LNCAP (cell line): ENCODE results near the gene HSD17B12.

ENCODE experiments used
- TF ChIP-seq, protein P1 (sequence below): fragments of 450-650 bp; IDR thresholded peaks from 2 replicates; pipeline ENCODE4 v1.5.1; 2017; ENCODE audit warnings: mild to moderate bottlenecking

Gene HSD17B12

DNA sequence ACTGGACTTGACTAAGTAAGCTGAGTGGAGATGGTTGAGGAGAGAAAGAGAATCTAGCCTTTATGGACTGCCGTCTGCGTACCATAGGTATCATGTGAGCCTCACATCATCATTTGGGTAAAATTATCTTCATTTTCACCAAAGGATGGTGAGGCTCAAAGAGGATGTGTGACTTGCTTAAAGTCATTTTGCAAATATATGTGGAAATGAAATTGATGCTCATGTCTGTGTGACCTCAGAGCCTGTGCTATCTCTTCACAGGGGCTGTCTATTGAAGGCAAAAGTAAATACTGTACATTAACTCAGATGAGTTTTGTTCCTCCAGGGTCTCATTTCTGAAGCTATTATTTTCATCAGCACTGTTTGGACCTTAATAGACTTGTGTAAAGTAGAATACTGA is 116.8 kb downstream of the HSD17B12 start:
- TF ChIP-seq, protein P1, sequence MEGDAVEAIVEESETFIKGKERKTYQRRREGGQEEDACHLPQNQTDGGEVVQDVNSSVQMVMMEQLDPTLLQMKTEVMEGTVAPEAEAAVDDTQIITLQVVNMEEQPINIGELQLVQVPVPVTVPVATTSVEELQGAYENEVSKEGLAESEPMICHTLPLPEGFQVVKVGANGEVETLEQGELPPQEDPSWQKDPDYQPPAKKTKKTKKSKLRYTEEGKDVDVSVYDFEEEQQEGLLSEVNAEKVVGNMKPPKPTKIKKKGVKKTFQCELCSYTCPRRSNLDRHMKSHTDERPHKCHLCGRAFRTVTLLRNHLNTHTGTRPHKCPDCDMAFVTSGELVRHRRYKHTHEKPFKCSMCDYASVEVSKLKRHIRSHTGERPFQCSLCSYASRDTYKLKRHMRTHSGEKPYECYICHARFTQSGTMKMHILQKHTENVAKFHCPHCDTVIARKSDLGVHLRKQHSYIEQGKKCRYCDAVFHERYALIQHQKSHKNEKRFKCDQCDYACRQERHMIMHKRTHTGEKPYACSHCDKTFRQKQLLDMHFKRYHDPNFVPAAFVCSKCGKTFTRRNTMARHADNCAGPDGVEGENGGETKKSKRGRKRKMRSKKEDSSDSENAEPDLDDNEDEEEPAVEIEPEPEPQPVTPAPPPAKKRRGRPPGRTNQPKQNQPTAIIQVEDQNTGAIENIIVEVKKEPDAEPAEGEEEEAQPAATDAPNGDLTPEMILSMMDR: no peak

DNA sequence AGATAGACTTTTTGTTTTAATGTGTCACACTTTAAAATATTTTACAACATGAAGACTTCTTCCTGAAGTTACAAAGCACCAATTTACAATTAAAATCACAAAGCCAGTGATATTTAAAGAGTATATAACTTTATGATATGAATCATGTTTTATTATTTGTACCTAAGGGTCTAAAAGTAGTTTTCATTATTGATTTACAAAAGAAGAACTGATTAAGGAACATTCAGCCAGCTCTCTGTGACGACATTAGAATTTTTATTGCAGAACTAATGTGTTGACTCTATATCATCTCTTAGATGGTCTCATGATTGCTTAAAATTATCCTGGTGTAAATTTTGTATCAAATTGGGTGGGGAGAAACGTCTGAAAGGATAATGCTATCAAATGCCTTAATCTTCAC is 117.3 kb downstream of the HSD17B12 start:
- TF ChIP-seq, protein P1: no peak

DNA sequence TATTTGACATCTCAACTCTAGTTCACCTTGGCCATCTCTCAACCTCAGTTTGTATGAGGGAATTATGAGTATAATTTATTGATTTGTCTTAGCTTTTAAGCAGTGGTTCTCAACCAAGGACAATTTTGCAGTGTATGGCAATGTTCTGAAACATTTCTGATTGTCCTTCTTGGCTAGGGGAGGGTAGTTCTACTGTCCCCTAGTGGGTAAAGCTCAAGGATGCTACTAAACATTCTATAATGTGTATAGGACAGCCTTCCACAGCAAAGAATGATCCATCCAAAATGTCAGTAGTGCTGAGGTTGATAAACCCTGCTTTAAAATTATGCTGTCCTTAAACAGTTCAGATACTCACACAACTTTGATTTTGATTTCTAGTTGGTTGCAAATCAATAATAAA is 122.0 kb downstream of the HSD17B12 start:
- TF ChIP-seq, protein P1: peak; percentile 32; the same call in 1 of the 2 replicates

DNA sequence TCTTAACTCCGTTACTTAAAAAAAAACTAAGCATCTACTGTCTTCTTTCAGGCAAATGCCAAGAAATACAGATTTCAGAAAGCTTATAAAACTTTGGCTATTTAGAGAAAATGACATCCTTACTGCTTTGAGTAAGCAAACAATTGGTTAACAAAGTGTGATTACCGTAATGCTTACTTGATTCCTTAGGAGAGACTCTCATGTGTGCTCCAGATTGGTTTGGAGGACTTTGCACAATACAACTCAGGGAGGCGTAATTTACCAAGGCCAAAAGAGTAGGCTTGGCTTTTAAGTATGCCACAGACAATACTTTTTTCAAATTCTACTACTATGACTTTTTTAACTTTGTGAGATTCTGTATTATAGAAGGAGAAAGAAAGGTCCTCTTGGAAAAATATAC is 123.2 kb downstream of the HSD17B12 start:
- TF ChIP-seq, protein P1: no peak

DNA sequence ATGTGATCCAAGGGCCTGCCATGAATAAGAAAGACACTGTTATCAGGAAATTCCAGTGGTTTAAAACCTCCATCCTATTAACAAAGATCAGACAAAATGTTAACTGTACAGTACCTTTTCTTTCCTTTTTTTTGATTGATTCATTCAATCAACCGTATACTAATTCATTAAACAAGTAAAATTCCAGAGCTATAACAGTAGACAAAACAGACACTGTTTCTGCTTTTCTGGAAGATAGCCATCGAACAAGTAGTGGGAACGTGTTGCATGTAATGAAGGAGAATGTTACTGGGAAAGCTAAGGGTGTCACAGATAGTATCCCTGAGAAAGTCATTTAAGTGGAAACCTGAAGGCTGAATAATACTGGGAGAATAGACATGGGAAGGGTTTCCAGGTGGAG is 126.4 kb downstream of the HSD17B12 start:
- TF ChIP-seq, protein P1: no peak

DNA sequence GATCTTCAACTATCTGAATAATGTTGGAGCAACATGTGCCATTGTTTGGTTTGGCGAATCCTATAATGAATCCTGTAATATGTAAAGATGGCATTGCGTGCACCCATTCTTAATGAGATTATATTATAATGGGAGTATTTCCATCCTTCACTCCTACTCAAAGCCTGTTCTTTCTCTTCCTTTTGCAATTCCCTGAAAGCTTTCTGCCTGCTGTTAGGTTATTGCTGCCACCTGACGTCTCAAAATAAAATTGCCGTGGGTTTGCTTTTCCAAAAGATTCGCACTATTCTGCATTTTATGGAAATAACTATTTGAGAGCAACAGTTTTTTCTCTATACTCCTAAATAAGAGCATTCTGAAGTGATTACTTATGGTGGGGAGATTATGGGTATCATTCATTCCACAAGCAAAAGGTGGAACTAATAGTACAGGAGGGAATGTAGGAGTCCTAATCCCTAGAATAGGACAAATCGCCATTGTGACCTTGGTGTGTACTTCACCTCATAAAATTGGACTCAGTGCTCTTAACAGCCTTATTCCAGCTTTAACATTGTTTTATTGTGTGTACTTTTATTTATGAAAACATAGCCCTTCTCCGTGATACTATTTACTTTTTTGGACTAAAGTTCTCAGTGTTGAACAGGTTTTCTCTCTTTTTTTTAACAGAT is 130.5 kb downstream of the HSD17B12 start:
- TF ChIP-seq, protein P1: peak; percentile 80

DNA sequence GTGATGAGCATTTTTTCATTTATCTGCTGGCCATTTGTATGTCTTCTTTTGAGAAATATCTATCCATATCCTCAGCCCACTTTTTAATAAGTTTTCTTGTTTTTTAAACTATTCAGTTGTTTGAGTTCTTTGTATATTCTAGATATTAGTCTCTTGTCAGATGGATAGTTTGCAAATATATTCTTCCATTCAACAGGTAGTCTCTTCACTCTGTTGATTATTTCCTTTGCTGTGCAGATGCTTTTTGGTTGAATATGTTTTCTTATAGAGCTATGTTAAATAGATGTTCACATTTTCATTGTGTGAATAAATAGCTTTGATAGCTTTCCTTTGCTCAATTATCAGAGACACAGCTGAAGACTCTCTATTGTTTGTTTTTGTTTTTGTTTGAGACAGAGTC is 131.9 kb downstream of the HSD17B12 start:
- TF ChIP-seq, protein P1: no peak

DNA sequence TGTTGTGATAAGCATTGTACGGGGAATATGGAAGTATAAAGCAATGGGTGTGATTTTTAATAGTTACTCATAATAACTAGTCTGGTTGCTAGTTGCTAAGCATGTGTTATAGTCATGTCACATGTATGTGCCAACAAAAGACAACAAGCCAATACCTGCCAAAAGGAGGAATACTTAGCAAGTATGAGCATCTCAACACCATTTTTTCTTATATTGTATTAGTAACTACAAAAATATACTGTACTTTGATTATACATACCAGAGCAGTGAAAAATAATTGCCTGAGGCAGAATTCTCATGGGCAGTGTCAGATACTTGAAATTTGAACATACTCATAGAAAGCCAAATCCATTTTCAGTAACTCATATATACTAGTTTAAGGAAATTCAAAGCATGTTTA is 137.7 kb downstream of the HSD17B12 start:
- TF ChIP-seq, protein P1: no peak
